PC-3 (cell line): ENCODE results near the gene CCNK. TPM values are rescaled to one million over a fixed set of nuclear protein-coding genes. Genes with fewer than 3 reads are reported as not detected.

Experiments
- ATAC-seq: fragments of 200-7000 bp; cut with Tn5 transposase; 2 replicates; pipeline ENCODE4 v1.9.1; 2020; ENCODE audit warnings: mild to moderate bottlenecking, moderate library complexity
- BruUV-seq: library from RNA; stranded (reverse); fragments of 400-500 nt; replicated peaks from 2 replicates; lab custom pipeline; 2021; lab: Mats Ljungman, UMichigan
- CTCF ChIA-PET: fragments of 300-600 bp; sonication (Branson Sonifier 250); formaldehyde crosslinking; loops from one replicate; lab custom pipeline; 2022; ENCODE audit warnings: antibody characterized with exemption; lab: Charles Lee
- POLR2A ChIA-PET: fragments of 300-600 bp; sonication (Branson Sonifier 250); formaldehyde crosslinking; loops from one replicate; lab custom pipeline; 2022; ENCODE audit warnings: antibody characterized with exemption; ENCODE audit not compliant: unreplicated experiment; lab: Charles Lee
- DNase-seq: peaks from one replicate; pipeline ENCODE4 v3.0.0-alpha.2; 2015
- H2AFZ ChIP-seq: fragments of 300-600 bp; sonication (generic); 2 replicates; pipeline ENCODE4 v1.6.0; 2016; ENCODE audit warnings: antibody characterized with exemption, low read length
- H3F3A ChIP-seq: fragments of 300-600 bp; sonication (generic); one replicate; pipeline ENCODE4 v1.6.0; 2017; ENCODE audit warnings: antibody characterized with exemption, low read length, control low read depth, mild to moderate bottlenecking; ENCODE audit not compliant: unreplicated experiment
- H3K27ac ChIP-seq: fragments of 300-600 bp; sonication (generic); 2 replicates; pipeline ENCODE4 v1.5.1; 2016; ENCODE audit warnings: mild to moderate bottlenecking, low read length
- H3K27me3 ChIP-seq: fragments of 300-600 bp; sonication (generic); 2 replicates; pipeline ENCODE4 v1.6.1; 2016; ENCODE audit warnings: low read length, mixed read lengths
- H3K36me3 ChIP-seq: fragments of 300-600 bp; sonication (generic); 2 replicates; pipeline ENCODE4 v1.6.1; 2016; ENCODE audit warnings: low read depth, mixed run types, low read length, mixed read lengths
- H3K4me1 ChIP-seq: fragments of 300-600 bp; sonication (generic); 2 replicates; pipeline ENCODE4 v1.5.1; 2016; ENCODE audit warnings: low read length; ENCODE audit not compliant: insufficient read depth
- H3K4me2 ChIP-seq: fragments of 300-600 bp; sonication (generic); 2 replicates; pipeline ENCODE4 v1.6.0; 2016; ENCODE audit warnings: low read length
- H3K4me3 ChIP-seq: fragments of 300-600 bp; sonication (generic); 2 replicates; pipeline ENCODE4 v1.5.1; 2016; ENCODE audit warnings: mild to moderate bottlenecking, low read length, mixed read lengths
- H3K79me2 ChIP-seq: fragments of 300-600 bp; sonication (generic); 2 replicates; pipeline ENCODE4 v1.6.1; 2017; ENCODE audit warnings: low read length, mixed read lengths
- H3K9ac ChIP-seq: fragments of 300-600 bp; sonication (generic); 2 replicates; pipeline ENCODE4 v1.6.0; 2016; ENCODE audit warnings: mild to moderate bottlenecking, low read length
- H3K9me2 ChIP-seq: fragments of 300-600 bp; sonication (generic); replicated peaks from 2 replicates; pipeline ENCODE4 v1.6.1; 2016; ENCODE audit warnings: mixed run types, low read length, mixed read lengths
- H3K9me3 ChIP-seq: fragments of 300-600 bp; sonication (generic); 2 replicates; pipeline ENCODE4 v1.6.1; 2016; ENCODE audit warnings: low read length, mixed read lengths
- H4K20me1 ChIP-seq: fragments of 300-600 bp; sonication (generic); 2 replicates; pipeline ENCODE4 v1.6.1; 2016; ENCODE audit warnings: low read length, mixed read lengths
- CTCF ChIP-seq: fragments of 300-600 bp; sonication (generic); conservative IDR thresholded peaks from 2 replicates; pipeline ENCODE4 v1.5.1; 2017; ENCODE audit warnings: antibody characterized with exemption, low read depth, mild to moderate bottlenecking, low read length
- EZH2 ChIP-seq: fragments of 300-600 bp; sonication (generic); IDR thresholded peaks from one replicate; pipeline ENCODE4 v1.6.1; 2017; ENCODE audit warnings: antibody characterized with exemption, mild to moderate bottlenecking, low read length; ENCODE audit not compliant: unreplicated experiment
- EZH2phosphoT487 ChIP-seq: fragments of 300-600 bp; sonication (generic); IDR thresholded peaks from 2 replicates; pipeline ENCODE4 v1.6.1; 2018; ENCODE audit warnings: mild to moderate bottlenecking, antibody characterized with exemption, low read length, borderline replicate concordance
- intact Hi-C: fragments of 100-400 bp; cut with micrococcal nuclease; formaldehyde crosslinking; loops from 2 replicates; pipeline ENCODE4 v1.9.0; 2023
- total RNA-seq: library from RNA; depleted of rRNA; stranded (reverse); fragments of >200 nt; gene quantifications from 2 replicates; pipeline ENCODE4 v1.2.3, GENCODE V29; 2014

The CCNK gene
- total RNA-seq, 1 experiment from 2014 or later = 26.2 TPM

- no peaks in the 10 kb centered on the region for H4K20me1 ChIP-seq
- ATAC-seq = no peak
- BruUV-seq = no TSS peak
These were observed 16.7 kb downstream of the CCNK start for GRCh38 chr14:99497894-99498293.

GRCh38 chr14:99502989-99503421 is 21.8 kb downstream of the CCNK start:
- no peak for DNase-seq
- Histone ChIP-seq H3K36me3 (peaks cover 68% of the 10 kb centered on the region), H3K4me3 (no peak overlapping the region), H3K4me2 (no peak overlapping the region), H3K79me2 (no peaks in the 10 kb centered on the region), H2AFZ (no peak overlapping the region), H3K9me2 (no peaks in the 10 kb centered on the region), H3K9ac (no peak overlapping the region), H3K9me3 (no peaks in the 10 kb centered on the region), H3F3A (no peaks in the 10 kb centered on the region), H3K27me3 (no peaks in the 10 kb centered on the region), H3K27ac (no peak overlapping the region), H4K20me1 (no peaks in the 10 kb centered on the region), H3K4me1 (no peaks in the 10 kb centered on the region)
- TF ChIP-seq EZH2phosphoT487 (no peak), CTCF (no peak), EZH2 (no peak)
- ATAC-seq = no peak
- no TSS peak for BruUV-seq
- POLR2A ChIA-PET = no interaction called here
- intact Hi-C loops = no loop called here
- CTCF ChIA-PET = no interaction called here

More at GRCh38 chr14:99497894-99498293, 16.7 kb downstream of the CCNK start:
- Histone ChIP-seq H3K4me3 (no peak overlapping the region), H3K36me3 (peaks cover 56% of the 10 kb centered on the region), H3K79me2 (peaks cover 6% of the 10 kb centered on the region; the same call in 1 of the 2 replicates), H3K4me2 (no peak overlapping the region), H2AFZ (no peak overlapping the region), H3K9me2 (no peaks in the 10 kb centered on the region), H3K9me3 (no peaks in the 10 kb centered on the region), H3F3A (no peaks in the 10 kb centered on the region), H3K27ac (no peak overlapping the region), H3K9ac (no peak overlapping the region), H3K27me3 (no peaks in the 10 kb centered on the region), H3K4me1 (no peaks in the 10 kb centered on the region)
- TF ChIP-seq EZH2phosphoT487 (no peak), CTCF (no peak), EZH2 (no peak)
- intact Hi-C loops = no loop called here
- DNase-seq = no peak
- CTCF ChIA-PET = no interaction called here
- POLR2A ChIA-PET = interaction anchor here (0.6 kb wide), 1 partner anchor 14 kb away, joined by 5 read pairs; no protein-coding TSS in a partner anchor

GRCh38 chr14:99503848-99504453 is 22.7 kb downstream of the CCNK start:
- peaks cover 75% of the 10 kb centered on the region for H3K36me3 ChIP-seq
- no peak overlapping the region for H3K9ac ChIP-seq
- no peaks in the 10 kb centered on the region for H4K20me1 ChIP-seq
- H3K27ac ChIP-seq = no peak overlapping the region
- ChIA-PET CTCF (no interaction called here), POLR2A (no interaction called here)
- H3K9me2 ChIP-seq = no peaks in the 10 kb centered on the region
- no TSS peak for BruUV-seq
- H3K79me2 ChIP-seq = no peaks in the 10 kb centered on the region
- DNase-seq (no peak), ATAC-seq (no peak)
- TF ChIP-seq CTCF (no peak), EZH2phosphoT487 (no peak), EZH2 (no peak)
- H3K4me1 ChIP-seq = no peaks in the 10 kb centered on the region
- intact Hi-C loops = no loop called here
- no peak overlapping the region for H3K4me3 ChIP-seq
- no peak overlapping the region for H3K4me2 ChIP-seq
- no peaks in the 10 kb centered on the region for H3K27me3 ChIP-seq
- no peaks in the 10 kb centered on the region for H3K9me3 ChIP-seq
- no peaks in the 10 kb centered on the region for H3F3A ChIP-seq
- H2AFZ ChIP-seq = no peak overlapping the region
